ENCODE measurements around the gene GLT1D1. TPM values are rescaled to one million over a fixed set of nuclear protein-coding genes. Genes with fewer than 3 reads are reported as not detected.

Gene GLT1D1
- total RNA-seq, 1 experiment from 2014 or later = not detected

- no peak for TF ChIP-seq CTCF (IDR thresholded peaks at IDR 0.05 in 2 of 3, conservative IDR thresholded peaks at IDR 0.05 in 1 of 3; ENCODE audit: borderline replicate concordance in 1 of 3, insufficient read depth in 1 of 3, low read depth in 2 of 3, low read length in 2 of 3)
- TF ChIP-seq CEBPB (IDR thresholded peaks at IDR 0.05; ENCODE audit: low read depth) = no peak
- no peak for TF ChIP-seq ELF1 (IDR thresholded peaks at IDR 0.05; ENCODE audit: borderline replicate concordance, low read depth)
These were observed 50.0 kb downstream of the GLT1D1 start (continued) for GRCh38 chr12:128903236-128903635.

DNA sequence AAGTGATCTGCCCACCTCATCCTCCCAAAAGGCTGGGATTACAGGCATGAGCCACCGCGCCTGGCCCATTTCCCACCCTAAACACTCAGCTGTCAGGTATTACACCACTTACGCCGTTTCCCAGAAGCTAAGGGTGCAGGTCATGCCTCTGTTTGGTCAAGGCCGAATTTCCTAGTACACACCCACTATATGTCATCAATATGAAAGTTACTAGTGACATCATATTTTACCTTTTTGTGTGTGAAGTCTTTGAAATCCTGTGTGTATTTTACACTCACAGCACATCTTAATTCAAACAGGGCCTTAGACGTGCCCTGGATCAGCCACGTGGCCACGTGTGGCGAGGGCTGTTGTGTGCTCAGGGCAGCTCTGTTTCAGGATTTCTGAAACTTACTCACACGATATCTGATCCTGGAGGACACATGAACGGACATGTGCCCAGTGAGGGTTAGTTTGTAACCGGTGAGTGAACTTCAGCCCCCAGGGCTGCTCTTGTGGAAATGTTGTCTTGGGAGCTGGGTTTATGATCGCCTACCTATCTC is 51.8 kb downstream of the GLT1D1 start:
- Histone ChIP-seq H3K4me2 (ENCODE audit: low read length) (no peak overlapping the region), H3K79me2 (ENCODE audit: insufficient read depth, low read length) (no peaks in the 10 kb centered on the region), H3K9me2 (ENCODE audit: insufficient read depth) (no peaks in the 10 kb centered on the region), H3K27me3 (ENCODE audit: insufficient read depth, low read length) (no peaks in the 10 kb centered on the region), H3K4me1 (ENCODE audit: control insufficient read depth in 1 of 2, insufficient read depth in 2 of 2, low read length in 2 of 2) (no peaks in the 10 kb centered on the region), H3K36me3 (ENCODE audit: control insufficient read depth in 1 of 2, insufficient read depth in 2 of 2, low read length in 2 of 2) (no peaks in the 10 kb centered on the region), H4K20me1 (ENCODE audit: insufficient read depth) (no peaks in the 10 kb centered on the region), H3K9me3 (ENCODE audit: control insufficient read depth in 1 of 2, insufficient read depth in 1 of 2, low read depth in 1 of 2, low read length in 2 of 2) (no peaks in the 10 kb centered on the region; a peak in 1 of 4 replicates), H3K9ac (ENCODE audit: low read length) (no peak overlapping the region), H2AFZ (ENCODE audit: low read depth, low read length, poor library complexity, severe bottlenecking) (no peak overlapping the region), H3K4me3 (replicated peaks in 1 of 2; ENCODE audit: low read depth in 1 of 2, low read length in 2 of 2) (no peak overlapping the region), H3K27ac (ENCODE audit: low read depth, low read length) (no peak overlapping the region)
- ATAC-seq = no peak
- DNase-seq (ENCODE audit: low read depth, low spot score) = no peak
- intact Hi-C loops (cut with micrococcal nuclease) = no loop called here
- TF ChIP-seq EZH2 (IDR thresholded peaks at IDR 0.05) = no peak
- TF ChIP-seq, protein P1, sequence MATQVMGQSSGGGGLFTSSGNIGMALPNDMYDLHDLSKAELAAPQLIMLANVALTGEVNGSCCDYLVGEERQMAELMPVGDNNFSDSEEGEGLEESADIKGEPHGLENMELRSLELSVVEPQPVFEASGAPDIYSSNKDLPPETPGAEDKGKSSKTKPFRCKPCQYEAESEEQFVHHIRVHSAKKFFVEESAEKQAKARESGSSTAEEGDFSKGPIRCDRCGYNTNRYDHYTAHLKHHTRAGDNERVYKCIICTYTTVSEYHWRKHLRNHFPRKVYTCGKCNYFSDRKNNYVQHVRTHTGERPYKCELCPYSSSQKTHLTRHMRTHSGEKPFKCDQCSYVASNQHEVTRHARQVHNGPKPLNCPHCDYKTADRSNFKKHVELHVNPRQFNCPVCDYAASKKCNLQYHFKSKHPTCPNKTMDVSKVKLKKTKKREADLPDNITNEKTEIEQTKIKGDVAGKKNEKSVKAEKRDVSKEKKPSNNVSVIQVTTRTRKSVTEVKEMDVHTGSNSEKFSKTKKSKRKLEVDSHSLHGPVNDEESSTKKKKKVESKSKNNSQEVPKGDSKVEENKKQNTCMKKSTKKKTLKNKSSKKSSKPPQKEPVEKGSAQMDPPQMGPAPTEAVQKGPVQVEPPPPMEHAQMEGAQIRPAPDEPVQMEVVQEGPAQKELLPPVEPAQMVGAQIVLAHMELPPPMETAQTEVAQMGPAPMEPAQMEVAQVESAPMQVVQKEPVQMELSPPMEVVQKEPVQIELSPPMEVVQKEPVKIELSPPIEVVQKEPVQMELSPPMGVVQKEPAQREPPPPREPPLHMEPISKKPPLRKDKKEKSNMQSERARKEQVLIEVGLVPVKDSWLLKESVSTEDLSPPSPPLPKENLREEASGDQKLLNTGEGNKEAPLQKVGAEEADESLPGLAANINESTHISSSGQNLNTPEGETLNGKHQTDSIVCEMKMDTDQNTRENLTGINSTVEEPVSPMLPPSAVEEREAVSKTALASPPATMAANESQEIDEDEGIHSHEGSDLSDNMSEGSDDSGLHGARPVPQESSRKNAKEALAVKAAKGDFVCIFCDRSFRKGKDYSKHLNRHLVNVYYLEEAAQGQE (IDR thresholded peaks at IDR 0.05; ENCODE audit: low read depth) = no peak
- ChIA-PET CTCF (no interaction called here), POLR2A (no interaction called here), RAD21 (ENCODE audit: low non-redundant PET in 1 of 2, low total read pairs in 2 of 2, uncharacterized antibody in 2 of 2, unreplicated experiment in 2 of 2) (no interaction called here)
- BruUV-seq (replicated peaks) = no TSS peak
